ENCODE data around the gene CIRBP. TPM values are rescaled to one million over a fixed set of nuclear protein-coding genes. Genes with fewer than 3 reads are reported as not detected.

CIRBP gene
- total and polyA plus RNA-seq, 2 donors (not counting 1 experiment from before 2014, with no cell fraction given): 104 to 298 TPM

GRCh38 chr19:1289686-1290025 is 20.5 kb downstream of the CIRBP start:
- Histone ChIP-seq H3K4me1 (ENCODE audit: control insufficient read depth, extremely low read depth, insufficient read depth, low read length) (no peaks in the 10 kb centered on the region), H3K27ac (ENCODE audit: insufficient read depth, low read length) (no peak overlapping the region), H3K9me3 (ENCODE audit: control insufficient read depth, insufficient read depth, low read depth, low read length) (no peaks in the 10 kb centered on the region), H3K9ac (ENCODE audit: insufficient read depth, low read length) (no peak overlapping the region), H3K79me2 (ENCODE audit: control insufficient read depth, insufficient read depth, low read length) (no peaks in the 10 kb centered on the region), H3K4me3 (replicated peaks in 1 of 4; ENCODE audit: control extremely low read depth in 1 of 4, insufficient read depth in 1 of 4, low read depth in 3 of 4, low read length in 4 of 4) (no peak overlapping the region), H2AFZ (ENCODE audit: low read length) (no peak overlapping the region), H4K20me1 (ENCODE audit: control insufficient read depth, extremely low read depth, insufficient read depth, low read length) (no peaks in the 10 kb centered on the region), H3K4me2 (ENCODE audit: extremely low read depth, insufficient read depth, low read length) (no peak overlapping the region), H3K36me3 (ENCODE audit: control insufficient read depth, insufficient read depth, low read length) (no peaks in the 10 kb centered on the region), H3K27me3 (ENCODE audit: control insufficient read depth, insufficient read depth, low read length) (peaks cover 23% of the 10 kb centered on the region)
- TF ChIP-seq EZH2 (IDR thresholded peaks at IDR 0.05; ENCODE audit: low read length, missing control alignments) (no peak), CTCF (conservative IDR thresholded peaks at IDR 0.05 in 1 of 2, IDR thresholded peaks at IDR 0.05 in 1 of 2; ENCODE audit: low read depth in 1 of 2, low read length in 2 of 2) (no peak)
- no peak for DNase-seq (ENCODE audit: low read depth in 2 of 2)

GRCh38 chr19:1290196-1290702 is 21.1 kb downstream of the CIRBP start:
- Histone ChIP-seq H3K27me3 (ENCODE audit: control insufficient read depth, insufficient read depth, low read length) (peaks cover 19% of the 10 kb centered on the region), H2AFZ (ENCODE audit: low read length) (no peak overlapping the region), H3K9ac (ENCODE audit: insufficient read depth, low read length) (no peak overlapping the region), H4K20me1 (ENCODE audit: control insufficient read depth, extremely low read depth, insufficient read depth, low read length) (no peaks in the 10 kb centered on the region), H3K4me1 (ENCODE audit: control insufficient read depth, extremely low read depth, insufficient read depth, low read length) (no peaks in the 10 kb centered on the region), H3K4me3 (replicated peaks in 1 of 4; ENCODE audit: control extremely low read depth in 1 of 4, insufficient read depth in 1 of 4, low read depth in 3 of 4, low read length in 4 of 4) (no peak overlapping the region), H3K36me3 (ENCODE audit: control insufficient read depth, insufficient read depth, low read length) (no peaks in the 10 kb centered on the region), H3K9me3 (ENCODE audit: control insufficient read depth, insufficient read depth, low read depth, low read length) (no peaks in the 10 kb centered on the region), H3K27ac (ENCODE audit: insufficient read depth, low read length) (no peak overlapping the region), H3K79me2 (ENCODE audit: control insufficient read depth, insufficient read depth, low read length) (no peaks in the 10 kb centered on the region), H3K4me2 (ENCODE audit: extremely low read depth, insufficient read depth, low read length) (no peak overlapping the region)
- DNase-seq (ENCODE audit: low read depth in 2 of 2): no peak
- TF ChIP-seq CTCF (conservative IDR thresholded peaks at IDR 0.05 in 1 of 2, IDR thresholded peaks at IDR 0.05 in 1 of 2; ENCODE audit: low read depth in 1 of 2, low read length in 2 of 2): no peak
- TF ChIP-seq EZH2 (IDR thresholded peaks at IDR 0.05; ENCODE audit: low read length, missing control alignments): no peak

GRCh38 chr19:1290703-1291651 is 21.8 kb downstream of the CIRBP start:
- no peak overlapping the region for H3K27ac ChIP-seq (ENCODE audit: insufficient read depth, low read length)
- H3K9me3 ChIP-seq (ENCODE audit: control insufficient read depth, insufficient read depth, low read depth, low read length): no peaks in the 10 kb centered on the region
- H4K20me1 ChIP-seq (ENCODE audit: control insufficient read depth, extremely low read depth, insufficient read depth, low read length): no peaks in the 10 kb centered on the region
- DNase-seq (ENCODE audit: low read depth in 2 of 2): no peak
- no peak for TF ChIP-seq EZH2 (IDR thresholded peaks at IDR 0.05; ENCODE audit: low read length, missing control alignments)
- no peak for TF ChIP-seq CTCF (conservative IDR thresholded peaks at IDR 0.05 in 1 of 2, IDR thresholded peaks at IDR 0.05 in 1 of 2; ENCODE audit: low read depth in 1 of 2, low read length in 2 of 2)
- H3K4me3 ChIP-seq (replicated peaks in 1 of 4; ENCODE audit: control extremely low read depth in 1 of 4, insufficient read depth in 1 of 4, low read depth in 3 of 4, low read length in 4 of 4): no peak overlapping the region
- no peaks in the 10 kb centered on the region for H3K4me1 ChIP-seq (ENCODE audit: control insufficient read depth, extremely low read depth, insufficient read depth, low read length)
- H3K4me2 ChIP-seq (ENCODE audit: extremely low read depth, insufficient read depth, low read length): no peak overlapping the region
- no peak overlapping the region for H2AFZ ChIP-seq (ENCODE audit: low read length)
- H3K27me3 ChIP-seq (ENCODE audit: control insufficient read depth, insufficient read depth, low read length): peaks cover 16% of the 10 kb centered on the region
- no peak overlapping the region for H3K9ac ChIP-seq (ENCODE audit: insufficient read depth, low read length)
- H3K79me2 ChIP-seq (ENCODE audit: control insufficient read depth, insufficient read depth, low read length): no peaks in the 10 kb centered on the region
- H3K36me3 ChIP-seq (ENCODE audit: control insufficient read depth, insufficient read depth, low read length): no peaks in the 10 kb centered on the region
